ENCODE measurements around the gene PRR16.

DNA sequence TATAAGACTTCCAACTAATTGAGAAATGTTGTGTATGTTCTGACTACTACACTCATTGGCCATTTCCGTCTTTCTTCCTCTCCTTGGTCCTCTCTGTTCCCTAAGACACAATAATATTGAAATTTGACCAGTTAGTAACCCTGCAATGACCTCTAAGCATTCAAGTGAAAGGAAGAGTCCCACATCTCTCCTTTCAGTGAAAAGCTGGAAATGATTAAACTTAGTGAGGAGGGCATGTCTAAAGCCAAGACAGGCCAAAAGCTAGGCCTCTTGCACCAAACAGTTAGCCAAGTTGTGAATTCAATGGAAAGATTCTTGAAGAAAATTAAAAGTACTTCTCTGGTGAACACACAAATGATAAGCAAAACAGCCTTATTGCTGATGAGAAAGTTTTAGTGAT lies 122.5 kb downstream of the PRR16 start:
- TF ChIP-seq POLR2AphosphoS5 (IDR thresholded peaks at IDR 0.05; ENCODE audit: low read depth, low read length) (no peak), REST (IDR thresholded peaks at IDR 0.05; ENCODE audit: insufficient read depth in 1 of 2, low read depth in 2 of 2, low read length in 2 of 2) (no peak)
